Naive thymus-derived CD8-positive, alpha-beta T cell (primary cell): Measurements from ENCODE around the gene YOD1. TPM values are rescaled to one million over a fixed set of nuclear protein-coding genes. Genes with fewer than 3 reads are reported as not detected.

Experiments
- ATAC-seq, 2 donors: fragments of 150-1000 bp; cut with Tn5 transposase in 1 of 2; sonication (Bioruptor Pico), chemical (Tn5 transposase) in 1 of 2; 1 replicate in 1 of 2; 2 replicates in 1 of 2; pipeline ENCODE4 v1.10.0; 2021; ENCODE audit warnings: mild to moderate bottlenecking in 2 of 2, moderate library complexity in 2 of 2
- POLR2A ChIA-PET: fragments of 350-600 bp; sonication (Branson Sonifier 250); formaldehyde crosslinking; loops from one replicate; lab custom pipeline; 2021; ENCODE audit warnings: antibody characterized with exemption; lab: Charles Lee
- DNase-seq, 10 donors: peaks; one replicate each; pipeline versions ENCODE4 v3.0.0 to v3.0.0-alpha.2; 2020 to 2022
- H3K27ac Mint-ChIP-seq, 10 donors: one replicate each; pipeline ENCODE4 v1.8.0; 2020 to 2022; ENCODE audit warnings: mild to moderate bottlenecking in 10 of 10, mixed read lengths in 10 of 10, moderate library complexity in 4 of 10, inconsistent platforms in 1 of 10
- H3K27me3 Mint-ChIP-seq, 5 donors: one replicate each; pipeline ENCODE4 v1.8.0; 2021 to 2022; ENCODE audit warnings: mixed read lengths in 5 of 5
- H3K36me3 Mint-ChIP-seq, 3 donors: one replicate each; pipeline ENCODE4 v1.8.0; 2020 to 2022; ENCODE audit warnings: mixed read lengths in 3 of 3, mild to moderate bottlenecking in 2 of 3, inconsistent platforms in 1 of 3
- H3K4me1 Mint-ChIP-seq, 4 donors: one replicate each; pipeline ENCODE4 v1.8.0; 2021 to 2022; ENCODE audit warnings: mixed read lengths in 4 of 4
- H3K4me3 Mint-ChIP-seq, 10 donors: one replicate each; pipeline ENCODE4 v1.8.0; 2020 to 2022; ENCODE audit warnings: mild to moderate bottlenecking in 10 of 10, mixed read lengths in 10 of 10, moderate library complexity in 6 of 10, inconsistent platforms in 1 of 10
- H3K9me3 Mint-ChIP-seq, 9 donors: one replicate each; pipeline ENCODE4 v1.8.0; 2020 to 2022; ENCODE audit warnings: mixed read lengths in 9 of 9, mild to moderate bottlenecking in 3 of 9, inconsistent platforms in 1 of 9, moderate library complexity in 1 of 9
- polyA plus RNA-seq, 3 donors: library from polyadenylated mRNA; unstranded; fragments of 300-500 nt; fragmentation: Illumina TruSeq; gene quantifications; one replicate each; pipeline ENCODE4 v1.2.3, GENCODE V29; 2021
- total RNA-seq, 8 experiments: library from RNA in 2 of 8; stranded (reverse) in 2 of 8; gene quantifications; one replicate each; pipeline ENCODE4 v1.2.3 and lab custom pipeline; 2021 to 2026

YOD1 gene
- total and polyA plus RNA-seq, 5 experiments from 2014 or later, result 0.70 to 12.0 (median 1.3) TPM

GRCh38 chr1:207040181-207040533 lies 10.9 kb downstream of the YOD1 start:
- POLR2A ChIA-PET, result no interaction called here
- Mint-ChIP-seq H3K27me3 (peaks cover 2 to 5% (median 3%) of the 10 kb centered on the region in 5 donors), H3K27ac (no peak overlapping the region), H3K9me3 (no peaks in the 10 kb centered on the region), H3K4me1 (peaks cover 10 to 33% (median 23%) of the 10 kb centered on the region in 4 donors), H3K4me3 (no peak overlapping the region), H3K36me3 (peaks cover 0 to 24% (median 3%) of the 10 kb centered on the region in 3 donors)
- DNase-seq (no peak), ATAC-seq (no peak)

- peaks cover 2 to 10% (median 6%) of the 10 kb centered on the region in 5 donors for H3K27me3 Mint-ChIP-seq
- no peaks in the 10 kb centered on the region for H3K9me3 Mint-ChIP-seq
- peaks cover 0 to 20% (median 3%) of the 10 kb centered on the region in 3 donors for H3K36me3 Mint-ChIP-seq
- POLR2A ChIA-PET, result no interaction called here
- ATAC-seq (no peak), DNase-seq (no peak)
- H3K4me1 Mint-ChIP-seq, result peaks cover 7 to 29% (median 18%) of the 10 kb centered on the region in 4 donors
- H3K4me3 Mint-ChIP-seq, result no peak overlapping the region
- no peak overlapping the region for H3K27ac Mint-ChIP-seq
These were observed 11.4 kb downstream of the YOD1 start for GRCh38 chr1:207039380-207040180.

- Mint-ChIP-seq H3K36me3 (peaks cover 0 to 2% (median 0%) of the 10 kb centered on the region in 3 donors), H3K9me3 (no peaks in the 10 kb centered on the region), H3K27me3 (peaks cover 9 to 19% (median 12%) of the 10 kb centered on the region in 5 donors), H3K4me1 (peaks cover 0 to 2% (median 1%) of the 10 kb centered on the region in 4 donors), H3K4me3 (no peak overlapping the region), H3K27ac (no peak overlapping the region)
- POLR2A ChIA-PET, result no interaction called here
- DNase-seq (no peak), ATAC-seq (no peak)
These were observed 14.1 kb downstream of the YOD1 start for GRCh38 chr1:207036865-207037264.

GRCh38 chr1:207035877-207036551 lies 15.0 kb downstream of the YOD1 start:
- POLR2A ChIA-PET, result no interaction called here
- no peak for ATAC-seq

GRCh38 chr1:207034998-207035397 lies 16.0 kb downstream of the YOD1 start:
- POLR2A ChIA-PET, result no interaction called here
- H3K27me3 Mint-ChIP-seq, result peaks cover 21 to 37% (median 24%) of the 10 kb centered on the region in 5 donors
- no peaks in the 10 kb centered on the region for H3K4me1 Mint-ChIP-seq
- ATAC-seq (no peak), DNase-seq (no peak)
- H3K9me3 Mint-ChIP-seq, result no peaks in the 10 kb centered on the region
- H3K27ac Mint-ChIP-seq, result no peak overlapping the region
- no peaks in the 10 kb centered on the region for H3K36me3 Mint-ChIP-seq
- no peak overlapping the region for H3K4me3 Mint-ChIP-seq

More at GRCh38 chr1:207035877-207036551, 15.0 kb downstream of the YOD1 start:
- no peak overlapping the region for H3K4me3 Mint-ChIP-seq
- H3K4me1 Mint-ChIP-seq, result no peaks in the 10 kb centered on the region
- no peaks in the 10 kb centered on the region for H3K9me3 Mint-ChIP-seq
- no peak for DNase-seq
- H3K36me3 Mint-ChIP-seq, result no peaks in the 10 kb centered on the region
- peaks cover 16 to 27% (median 19%) of the 10 kb centered on the region in 5 donors for H3K27me3 Mint-ChIP-seq
- no peak overlapping the region for H3K27ac Mint-ChIP-seq

- no peaks in the 10 kb centered on the region for H3K9me3 Mint-ChIP-seq
- POLR2A ChIA-PET, result interaction anchor here (0.6 kb wide), 1 partner anchor 30 kb away, joined by 3 read pairs; no protein-coding TSS in a partner anchor
- no peak for ATAC-seq
These were observed 16.8 kb downstream of the YOD1 start for GRCh38 chr1:207034208-207034607.

GRCh38 chr1:207033302-207033701 lies 17.7 kb downstream of the YOD1 start:
- H3K4me1 Mint-ChIP-seq, result no peaks in the 10 kb centered on the region
- peaks cover 21 to 47% (median 28%) of the 10 kb centered on the region in 5 donors for H3K27me3 Mint-ChIP-seq
- ATAC-seq (no peak), DNase-seq (no peak)
- H3K4me3 Mint-ChIP-seq, result no peak overlapping the region
- H3K27ac Mint-ChIP-seq, result no peak overlapping the region
- no peaks in the 10 kb centered on the region for H3K36me3 Mint-ChIP-seq
- POLR2A ChIA-PET, result no interaction called here
- no peaks in the 10 kb centered on the region for H3K9me3 Mint-ChIP-seq

More at GRCh38 chr1:207034208-207034607, 16.8 kb downstream of the YOD1 start:
- no peak overlapping the region for H3K4me3 Mint-ChIP-seq
- H3K36me3 Mint-ChIP-seq, result no peaks in the 10 kb centered on the region
- H3K4me1 Mint-ChIP-seq, result no peaks in the 10 kb centered on the region
- no peak overlapping the region for H3K27ac Mint-ChIP-seq
- peaks cover 21 to 40% (median 25%) of the 10 kb centered on the region in 5 donors for H3K27me3 Mint-ChIP-seq
- no peak for DNase-seq

- Mint-ChIP-seq H3K4me1 (no peaks in the 10 kb centered on the region), H3K9me3 (no peaks in the 10 kb centered on the region), H3K4me3 (no peak within 1 kb of the TSS), H3K27ac (no peak within 1 kb of the TSS), H3K36me3 (no peaks in the 10 kb centered on the region), H3K27me3 (peaks cover 21 to 48% (median 28%) of the 10 kb centered on the region in 5 donors)
- DNase-seq (no peak), ATAC-seq (no peak)
- POLR2A ChIA-PET, result no interaction called here
These were observed 18.4 kb downstream of the YOD1 start, which contains the start of gene C1orf116 for GRCh38 chr1:207032528-207033017. TSS of gene C1orf116 (minus strand) at chr1:207032756. CDS start at chr1:207027598, 5,158 bp downstream.

GRCh38 chr1:207031632-207032264 lies 19.3 kb downstream of the YOD1 start:
- POLR2A ChIA-PET, result no interaction called here
- Mint-ChIP-seq H3K9me3 (no peaks in the 10 kb centered on the region), H3K4me1 (no peaks in the 10 kb centered on the region), H3K4me3 (no peak overlapping the region), H3K36me3 (no peaks in the 10 kb centered on the region), H3K27me3 (peaks cover 27 to 57% (median 34%) of the 10 kb centered on the region in 5 donors), H3K27ac (no peak overlapping the region)
- ATAC-seq (no peak), DNase-seq (no peak)

- POLR2A ChIA-PET, result no interaction called here
- Mint-ChIP-seq H3K36me3 (no peaks in the 10 kb centered on the region), H3K4me1 (no peaks in the 10 kb centered on the region), H3K9me3 (no peaks in the 10 kb centered on the region), H3K27me3 (peaks cover 27 to 63% (median 34%) of the 10 kb centered on the region in 5 donors), H3K4me3 (no peak overlapping the region), H3K27ac (no peak overlapping the region)
- ATAC-seq, result no peak
- DNase-seq, result no peak
These were observed 20.0 kb downstream of the YOD1 start for GRCh38 chr1:207031016-207031415.

- Mint-ChIP-seq H3K27me3 (peaks cover 26 to 62% (median 34%) of the 10 kb centered on the region in 5 donors), H3K4me1 (no peaks in the 10 kb centered on the region), H3K27ac (no peak overlapping the region), H3K4me3 (no peak overlapping the region), H3K9me3 (no peaks in the 10 kb centered on the region), H3K36me3 (no peaks in the 10 kb centered on the region)
- DNase-seq, result no peak
- ATAC-seq, result no peak
- POLR2A ChIA-PET, result no interaction called here
These were observed 20.4 kb downstream of the YOD1 start for GRCh38 chr1:207030522-207031009.

GRCh38 chr1:207029701-207030521 lies 21.1 kb downstream of the YOD1 start:
- Mint-ChIP-seq H3K4me1 (no peaks in the 10 kb centered on the region), H3K4me3 (no peak overlapping the region), H3K9me3 (no peaks in the 10 kb centered on the region), H3K36me3 (no peaks in the 10 kb centered on the region), H3K27me3 (peaks cover 21 to 56% (median 31%) of the 10 kb centered on the region in 5 donors), H3K27ac (no peak overlapping the region)
- DNase-seq, result no peak
- ATAC-seq, result no peak
- POLR2A ChIA-PET, result no interaction called here
